AG09309 (cell line): ENCODE data around the gene MAP3K4.
"Not testable (repeated sequence)": the region's sequence is repeated elsewhere in the genome, so short reads cannot be mapped to it uniquely, and the experiment has no call there.

Experiments
- DNase-seq: peaks from one replicate; pipeline ENCODE4 v3.0.0-alpha.2; 2010; ENCODE audit warnings: low read depth
- H3K4me3 ChIP-seq: 2 replicates; pipeline ENCODE4 v1.5.1; 2011; ENCODE audit warnings: mild to moderate bottlenecking, low read depth, low read length, moderate library complexity; ENCODE audit not compliant: control insufficient read depth
- TF ChIP-seq, protein P1 (sequence below): IDR thresholded peaks from 2 replicates; pipeline ENCODE4 v1.5.1; 2011; ENCODE audit warnings: mild to moderate bottlenecking, low read depth, low read length, inconsistent platforms; ENCODE audit not compliant: insufficient read depth, control insufficient read depth; ENCODE audit errors: missing control alignments

MAP3K4 gene

GRCh38 chr6:161110028-161110779, 118.6 kb downstream of the MAP3K4 start:
- H3K4me3 ChIP-seq: no peak overlapping the region
- TF ChIP-seq, protein P1, sequence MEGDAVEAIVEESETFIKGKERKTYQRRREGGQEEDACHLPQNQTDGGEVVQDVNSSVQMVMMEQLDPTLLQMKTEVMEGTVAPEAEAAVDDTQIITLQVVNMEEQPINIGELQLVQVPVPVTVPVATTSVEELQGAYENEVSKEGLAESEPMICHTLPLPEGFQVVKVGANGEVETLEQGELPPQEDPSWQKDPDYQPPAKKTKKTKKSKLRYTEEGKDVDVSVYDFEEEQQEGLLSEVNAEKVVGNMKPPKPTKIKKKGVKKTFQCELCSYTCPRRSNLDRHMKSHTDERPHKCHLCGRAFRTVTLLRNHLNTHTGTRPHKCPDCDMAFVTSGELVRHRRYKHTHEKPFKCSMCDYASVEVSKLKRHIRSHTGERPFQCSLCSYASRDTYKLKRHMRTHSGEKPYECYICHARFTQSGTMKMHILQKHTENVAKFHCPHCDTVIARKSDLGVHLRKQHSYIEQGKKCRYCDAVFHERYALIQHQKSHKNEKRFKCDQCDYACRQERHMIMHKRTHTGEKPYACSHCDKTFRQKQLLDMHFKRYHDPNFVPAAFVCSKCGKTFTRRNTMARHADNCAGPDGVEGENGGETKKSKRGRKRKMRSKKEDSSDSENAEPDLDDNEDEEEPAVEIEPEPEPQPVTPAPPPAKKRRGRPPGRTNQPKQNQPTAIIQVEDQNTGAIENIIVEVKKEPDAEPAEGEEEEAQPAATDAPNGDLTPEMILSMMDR: no peak
- no peak for DNase-seq

- TF ChIP-seq, protein P1: no peak
- DNase-seq: no peak
Measured at GRCh38 chr6:161111261-161111660, 119.7 kb downstream of the MAP3K4 start.

GRCh38 chr6:161115468-161115867, 123.9 kb downstream of the MAP3K4 start:
- H3K4me3 ChIP-seq: no peak overlapping the region
- no peak for DNase-seq
- TF ChIP-seq, protein P1: no peak

More at GRCh38 chr6:161111261-161111660, 119.7 kb downstream of the MAP3K4 start:
- no peak overlapping the region for H3K4me3 ChIP-seq

GRCh38 chr6:161116554-161116953, 125.0 kb downstream of the MAP3K4 start:
- TF ChIP-seq, protein P1: no peak
- H3K4me3 ChIP-seq: no peak overlapping the region
- DNase-seq: no peak

- TF ChIP-seq, protein P1: no peak
- H3K4me3 ChIP-seq: no peak overlapping the region
- no peak for DNase-seq
Measured at GRCh38 chr6:161117308-161117707, 125.7 kb downstream of the MAP3K4 start.

DNA sequence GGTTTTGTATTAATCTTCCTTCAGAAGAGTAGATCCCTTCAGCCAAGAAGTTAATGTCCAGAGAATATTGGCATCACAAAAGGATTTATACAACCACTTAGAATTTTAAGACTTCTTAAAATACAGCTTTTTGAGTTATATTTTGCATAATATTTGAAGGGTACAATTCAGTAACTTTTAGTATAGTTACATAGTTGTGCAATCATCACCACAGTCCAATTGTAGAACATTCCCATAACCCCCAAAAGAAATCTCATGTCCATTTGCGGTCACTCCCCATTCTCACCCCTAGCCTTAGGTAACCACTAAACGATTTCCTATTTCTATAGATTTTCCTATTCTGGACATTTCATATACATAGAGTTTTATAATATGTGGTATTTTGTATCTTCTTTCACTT, 126.4 kb downstream of the MAP3K4 start:
- no peak overlapping the region for H3K4me3 ChIP-seq
- TF ChIP-seq, protein P1: no peak
- no peak for DNase-seq

GRCh38 chr6:161123319-161123718, 131.8 kb downstream of the MAP3K4 start:
- DNase-seq, H3K4me3 ChIP-seq: not testable (repeated sequence)
